ENCODE results near the gene IP6K1. TPM values are rescaled to one million over a fixed set of nuclear protein-coding genes. Genes with fewer than 3 reads are reported as not detected.
A peak's percentile ranks its signal among the peaks of the same experiment; 100 is the strongest.

Gene IP6K1
- total RNA-seq, 1 donor: 29.6 TPM

DNA sequence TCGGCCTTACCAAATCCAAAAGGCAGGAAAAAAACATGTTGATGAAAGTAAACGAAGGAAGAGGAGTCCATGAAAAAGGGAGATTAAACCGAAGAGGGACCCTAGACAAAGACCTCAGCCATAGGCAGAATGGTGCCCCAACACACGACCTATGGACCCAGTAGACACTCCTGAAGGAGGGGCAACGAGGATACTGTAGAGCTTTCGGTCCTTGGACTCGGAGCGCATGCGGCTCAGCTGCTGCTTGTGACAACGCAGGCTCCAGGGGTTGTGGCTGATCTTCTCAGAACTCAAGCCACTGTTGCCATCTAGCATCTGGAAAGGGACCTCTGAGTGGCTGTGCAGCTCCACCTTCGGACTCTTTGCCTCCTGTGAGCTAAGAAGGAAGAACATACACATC, 53.7 kb downstream of the IP6K1 start:
- TF ChIP-seq, protein P1, sequence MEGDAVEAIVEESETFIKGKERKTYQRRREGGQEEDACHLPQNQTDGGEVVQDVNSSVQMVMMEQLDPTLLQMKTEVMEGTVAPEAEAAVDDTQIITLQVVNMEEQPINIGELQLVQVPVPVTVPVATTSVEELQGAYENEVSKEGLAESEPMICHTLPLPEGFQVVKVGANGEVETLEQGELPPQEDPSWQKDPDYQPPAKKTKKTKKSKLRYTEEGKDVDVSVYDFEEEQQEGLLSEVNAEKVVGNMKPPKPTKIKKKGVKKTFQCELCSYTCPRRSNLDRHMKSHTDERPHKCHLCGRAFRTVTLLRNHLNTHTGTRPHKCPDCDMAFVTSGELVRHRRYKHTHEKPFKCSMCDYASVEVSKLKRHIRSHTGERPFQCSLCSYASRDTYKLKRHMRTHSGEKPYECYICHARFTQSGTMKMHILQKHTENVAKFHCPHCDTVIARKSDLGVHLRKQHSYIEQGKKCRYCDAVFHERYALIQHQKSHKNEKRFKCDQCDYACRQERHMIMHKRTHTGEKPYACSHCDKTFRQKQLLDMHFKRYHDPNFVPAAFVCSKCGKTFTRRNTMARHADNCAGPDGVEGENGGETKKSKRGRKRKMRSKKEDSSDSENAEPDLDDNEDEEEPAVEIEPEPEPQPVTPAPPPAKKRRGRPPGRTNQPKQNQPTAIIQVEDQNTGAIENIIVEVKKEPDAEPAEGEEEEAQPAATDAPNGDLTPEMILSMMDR (IDR thresholded peaks at IDR 0.05; ENCODE audit: insufficient read depth, low read length): no peak
- H3K4me3 ChIP-seq (ENCODE audit: low read depth, low read length): no peak overlapping the region
- no peak for DNase-seq (ENCODE audit: low read depth)

DNA sequence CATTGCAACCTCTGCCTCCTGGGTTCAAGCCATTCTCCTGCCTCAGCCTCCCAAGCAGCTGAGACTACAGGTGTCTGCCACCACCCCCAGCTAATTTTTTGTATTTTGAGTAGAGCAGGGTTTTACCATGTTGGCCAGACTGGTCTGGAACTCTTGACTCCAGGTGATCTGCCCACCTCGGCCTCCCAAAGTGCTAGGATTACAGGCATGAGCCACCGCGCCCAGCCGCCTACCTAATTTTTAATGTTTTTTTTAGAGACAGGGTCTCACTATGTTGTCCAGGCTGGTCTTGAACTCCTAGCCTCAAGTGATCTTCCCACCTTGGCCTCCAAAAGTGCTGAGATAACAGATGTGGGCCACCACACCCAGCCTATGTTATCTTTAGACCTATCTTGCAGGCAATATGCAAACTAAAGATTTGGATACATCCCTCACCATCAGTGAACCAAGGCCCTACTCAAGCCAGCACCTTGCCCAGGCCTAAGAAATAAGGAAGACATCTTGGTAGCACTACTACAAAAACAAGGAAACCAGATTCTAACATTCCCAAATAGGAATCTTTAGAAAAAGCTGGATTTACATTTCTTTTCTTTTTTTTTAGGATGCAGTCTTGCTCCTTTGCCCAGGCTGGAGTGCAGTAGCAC, 56.3 kb downstream of the IP6K1 start:
- TF ChIP-seq, protein P1 (IDR thresholded peaks at IDR 0.05; ENCODE audit: insufficient read depth, low read length): no peak
- DNase-seq (ENCODE audit: low read depth): no peak
- H3K4me3 ChIP-seq (ENCODE audit: low read depth, low read length): no peak overlapping the region

DNA sequence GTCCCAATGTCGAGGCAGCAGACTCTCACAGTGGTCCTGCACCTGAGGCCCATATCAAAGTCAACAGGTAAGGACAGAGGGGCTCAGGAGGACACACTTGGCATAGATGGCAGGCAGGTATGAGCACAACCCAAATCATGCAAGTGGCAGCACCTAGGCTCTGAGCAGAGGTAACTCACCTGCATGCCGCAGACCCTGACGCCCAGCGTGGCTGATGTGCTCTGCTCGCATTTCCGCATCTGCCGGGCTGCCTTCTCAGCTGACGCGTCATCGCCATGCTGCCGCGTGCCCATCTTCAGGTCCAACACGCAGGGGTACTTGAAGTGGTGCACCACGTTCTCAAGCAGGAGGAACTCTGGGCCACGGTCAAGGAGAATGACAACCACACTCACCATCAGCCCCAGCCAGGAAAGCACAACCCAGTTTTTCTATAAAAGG, 58.4 kb downstream of the IP6K1 start:
- no peak overlapping the region for H3K4me3 ChIP-seq (ENCODE audit: low read depth, low read length)
- DNase-seq (ENCODE audit: low read depth): no peak
- TF ChIP-seq, protein P1 (IDR thresholded peaks at IDR 0.05; ENCODE audit: insufficient read depth, low read length): no peak

DNA sequence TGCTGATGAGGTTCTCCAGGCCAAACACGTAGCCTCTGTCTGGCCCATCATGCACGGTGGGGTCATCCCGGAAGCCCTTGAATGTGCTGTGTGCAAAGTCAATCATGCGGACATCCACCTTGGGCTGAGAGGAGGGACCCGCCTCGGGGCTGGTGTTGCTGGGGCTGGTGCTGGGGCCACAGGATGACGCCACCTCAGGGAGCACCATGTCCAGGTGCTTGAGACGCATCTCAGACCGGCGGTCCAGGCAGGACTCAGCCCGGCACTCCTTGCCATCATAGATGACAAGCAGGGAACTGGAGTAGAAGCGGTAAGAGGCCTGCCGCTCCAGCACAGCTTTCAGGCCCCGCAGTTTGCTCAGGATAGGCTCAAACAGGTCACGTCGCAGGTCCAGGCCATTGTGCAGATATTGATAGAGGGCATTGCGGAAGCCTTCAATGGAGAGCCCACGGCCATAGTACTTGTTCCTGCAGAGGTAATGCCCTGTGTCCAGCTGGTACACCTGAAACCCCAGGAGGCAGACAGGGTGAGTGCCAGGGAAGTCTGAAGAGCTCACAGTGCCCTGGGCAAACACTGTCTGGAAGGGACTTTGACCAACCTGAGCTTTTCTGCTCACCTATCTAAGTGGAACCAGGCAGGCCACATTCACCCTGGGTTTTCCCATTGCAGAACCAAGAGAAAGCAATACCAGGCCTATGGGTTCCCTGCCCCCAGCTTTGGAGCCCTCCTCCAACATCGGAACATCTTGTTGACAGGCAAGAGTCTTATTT, 59.0 kb downstream of the IP6K1 start:
- no peak overlapping the region for H3K4me3 ChIP-seq (ENCODE audit: low read depth, low read length)
- no peak for DNase-seq (ENCODE audit: low read depth)
- TF ChIP-seq, protein P1 (IDR thresholded peaks at IDR 0.05; ENCODE audit: insufficient read depth, low read length): no peak

DNA sequence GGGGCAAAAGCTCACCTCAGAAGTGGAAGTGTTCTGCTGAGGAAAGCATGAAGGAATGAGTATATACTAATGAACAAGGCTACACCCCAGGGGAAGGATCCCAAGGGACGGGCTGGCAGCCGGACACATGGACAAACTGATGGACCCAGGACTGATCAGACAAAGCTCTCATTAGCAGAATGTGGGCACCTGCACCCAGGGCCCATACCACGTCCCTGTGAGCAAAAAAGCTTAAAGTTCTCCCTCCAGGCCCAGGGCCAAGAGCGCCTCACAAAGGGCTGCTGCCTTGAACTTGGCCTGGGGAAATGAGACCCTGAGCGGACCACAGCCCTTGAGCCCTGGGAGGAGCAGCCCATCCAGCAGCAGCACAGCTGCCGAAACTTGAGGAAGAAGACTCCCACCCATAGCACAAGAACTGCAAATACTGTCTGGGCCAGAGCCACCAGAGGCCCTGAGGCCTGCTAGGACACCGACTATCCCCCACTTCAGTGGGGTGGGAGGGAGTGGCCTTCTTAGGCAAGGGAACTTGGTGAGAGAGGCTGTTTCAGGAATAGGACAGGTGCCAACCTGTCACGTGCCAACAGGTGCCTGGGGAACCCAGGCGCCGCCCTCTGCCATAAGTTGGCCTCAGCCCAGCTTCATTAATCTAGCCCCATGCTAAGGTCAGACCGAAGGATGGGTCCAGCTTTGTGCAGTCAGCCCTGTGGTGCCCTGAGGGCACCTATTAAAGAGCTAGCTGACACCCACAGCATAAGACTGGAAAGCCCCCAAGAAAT, 60.2 kb downstream of the IP6K1 start:
- no peak overlapping the region for H3K4me3 ChIP-seq (ENCODE audit: low read depth, low read length)
- no peak for DNase-seq (ENCODE audit: low read depth)
- TF ChIP-seq, protein P1 (IDR thresholded peaks at IDR 0.05; ENCODE audit: insufficient read depth, low read length): no peak

DNA sequence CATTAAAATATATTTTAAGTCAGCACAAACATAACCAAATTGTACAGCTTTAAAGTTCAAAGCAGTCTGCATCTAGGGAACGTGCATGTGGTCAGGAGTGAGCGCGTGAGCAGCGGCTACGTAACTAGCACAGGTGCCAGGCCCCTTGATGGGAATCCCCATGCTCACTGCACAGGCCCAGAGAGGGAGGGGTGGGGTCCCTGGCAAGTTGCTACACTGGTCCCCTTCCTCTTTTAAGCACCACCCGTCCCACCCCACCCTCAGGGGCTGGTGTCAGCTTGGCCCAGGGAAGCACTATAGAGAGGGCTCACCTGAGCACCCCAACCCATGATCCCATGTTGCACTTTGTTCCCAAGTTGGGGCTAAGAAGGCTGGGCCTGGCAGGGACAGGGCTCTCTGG, 61.8 kb downstream of the IP6K1 start:
- TF ChIP-seq, protein P1 (IDR thresholded peaks at IDR 0.05; ENCODE audit: insufficient read depth, low read length): no peak
- DNase-seq (ENCODE audit: low read depth): peak; percentile 19
- peak overlapping the region; percentile 65 for H3K4me3 ChIP-seq (ENCODE audit: low read depth, low read length)

Measured in fibroblast of the aortic adventitia (primary cell).